ENCODE results near the gene RAB20.

Gene RAB20

DNA sequence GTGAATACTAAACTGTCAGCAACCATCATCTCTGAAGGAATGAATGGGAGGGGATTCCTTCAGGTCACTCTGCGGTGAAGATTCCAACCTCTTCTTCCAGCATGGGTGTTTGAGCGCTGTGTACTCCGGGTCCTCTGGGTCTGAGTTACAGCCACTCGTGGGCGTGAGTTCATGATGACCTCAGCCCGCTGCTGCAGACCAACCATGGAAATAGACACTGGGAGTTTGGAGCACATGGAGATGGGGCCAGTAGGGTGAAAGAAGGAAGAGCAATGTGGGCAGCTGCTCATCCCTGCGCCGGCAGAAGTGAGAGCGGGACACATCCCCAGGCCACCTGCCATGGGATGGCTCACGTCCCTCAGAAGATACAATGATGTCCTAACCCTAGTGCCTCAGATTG lies 16.8 kb upstream of the RAB20 start:
- H3K4me3 ChIP-seq (IDR thresholded peaks at IDR 0.05; ENCODE audit: insufficient read depth, low read depth, low read length), result no peak overlapping the region
- no peak overlapping the region for H3K4me2 ChIP-seq
- no peaks in the 10 kb centered on the region for H3K4me1 ChIP-seq (ENCODE audit: low read depth, poor library complexity, severe bottlenecking)
- no peak for TF ChIP-seq CTCF (conservative IDR thresholded peaks at IDR 0.05; ENCODE audit: low read depth, low read length)
- H3K9ac ChIP-seq, result no peak overlapping the region
- no peaks in the 10 kb centered on the region for H3K79me2 ChIP-seq (ENCODE audit: insufficient read depth, low read depth)
- H3K27ac ChIP-seq, result no peak overlapping the region
- H3K36me3 ChIP-seq (ENCODE audit: insufficient read depth), result no peaks in the 10 kb centered on the region
- H4K20me1 ChIP-seq (ENCODE audit: insufficient read depth), result no peaks in the 10 kb centered on the region
- no peaks in the 10 kb centered on the region for H3K27me3 ChIP-seq (ENCODE audit: insufficient read depth, low read depth)
- H2AFZ ChIP-seq (ENCODE audit: low read depth), result no peak overlapping the region

DNA sequence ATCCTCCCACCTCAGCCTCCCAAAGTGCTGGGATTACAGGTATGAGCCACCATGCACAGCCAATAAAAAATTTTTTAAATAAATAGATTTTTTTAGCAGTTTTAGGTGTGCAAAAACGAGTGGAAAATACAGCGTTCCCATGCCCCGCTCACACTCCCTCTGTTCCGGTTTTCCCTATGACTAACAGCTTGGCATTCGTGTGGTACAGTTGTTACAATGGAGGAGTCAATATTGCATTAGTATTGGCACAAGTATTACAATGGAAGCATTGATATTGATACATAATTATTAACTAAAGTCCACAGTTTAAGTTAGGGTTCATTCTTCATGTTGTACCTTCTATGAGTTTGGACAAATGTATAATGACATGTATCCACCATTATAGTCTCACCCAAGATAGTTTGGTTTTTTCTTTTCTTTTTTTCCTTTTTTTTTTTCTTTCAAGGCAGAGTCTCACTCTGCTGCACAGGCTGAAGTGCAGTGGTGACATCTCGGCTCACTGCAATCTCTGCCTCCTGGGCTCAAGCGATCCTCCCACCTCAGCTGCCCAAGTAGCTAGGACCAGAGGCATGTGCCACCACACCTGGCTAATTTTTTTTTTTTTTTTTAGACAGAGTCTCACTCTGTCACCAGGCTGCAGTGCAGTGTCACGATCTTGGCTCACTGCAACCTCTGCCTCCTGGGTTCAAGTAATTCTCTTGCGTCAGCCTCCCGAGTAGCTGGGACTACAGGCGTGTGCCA lies 15.4 kb upstream of the RAB20 start:
- no peak overlapping the region for H2AFZ ChIP-seq (ENCODE audit: low read depth)
- TF ChIP-seq CTCF (conservative IDR thresholded peaks at IDR 0.05; ENCODE audit: low read depth, low read length), result no peak
- no peak overlapping the region for H3K4me2 ChIP-seq
- H3K4me1 ChIP-seq (ENCODE audit: low read depth, poor library complexity, severe bottlenecking), result no peaks in the 10 kb centered on the region
- H3K36me3 ChIP-seq (ENCODE audit: insufficient read depth), result no peaks in the 10 kb centered on the region
- no peak overlapping the region for H3K27ac ChIP-seq
- no peaks in the 10 kb centered on the region for H3K27me3 ChIP-seq (ENCODE audit: insufficient read depth, low read depth)
- H3K9ac ChIP-seq, result no peak overlapping the region
- H3K79me2 ChIP-seq (ENCODE audit: insufficient read depth, low read depth), result no peaks in the 10 kb centered on the region
- no peaks in the 10 kb centered on the region for H4K20me1 ChIP-seq (ENCODE audit: insufficient read depth)
- no peak overlapping the region for H3K4me3 ChIP-seq (IDR thresholded peaks at IDR 0.05; ENCODE audit: insufficient read depth, low read depth, low read length)

DNA sequence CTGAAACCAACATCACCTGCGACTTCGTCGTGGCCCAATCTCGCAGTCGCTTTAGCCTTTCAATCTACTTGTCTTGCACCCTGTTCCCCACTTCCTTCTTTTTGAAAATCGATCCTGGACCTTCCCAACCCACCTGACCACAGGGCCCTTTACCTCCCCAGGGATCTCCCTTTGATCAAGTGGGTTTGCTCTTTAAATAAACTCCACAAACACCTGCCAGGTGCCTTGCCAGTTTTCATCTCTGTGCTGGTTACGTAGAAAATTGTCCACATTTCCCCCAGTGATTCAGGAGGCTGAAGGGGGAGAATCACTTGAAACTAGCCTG lies 14.5 kb upstream of the RAB20 start:
- no peaks in the 10 kb centered on the region for H3K27me3 ChIP-seq (ENCODE audit: insufficient read depth, low read depth)
- no peaks in the 10 kb centered on the region for H4K20me1 ChIP-seq (ENCODE audit: insufficient read depth)
- no peak overlapping the region for H3K4me3 ChIP-seq (IDR thresholded peaks at IDR 0.05; ENCODE audit: insufficient read depth, low read depth, low read length)
- no peak overlapping the region for H3K27ac ChIP-seq
- H3K9ac ChIP-seq, result no peak overlapping the region
- H2AFZ ChIP-seq (ENCODE audit: low read depth), result no peak overlapping the region
- no peaks in the 10 kb centered on the region for H3K36me3 ChIP-seq (ENCODE audit: insufficient read depth)
- H3K4me1 ChIP-seq (ENCODE audit: low read depth, poor library complexity, severe bottlenecking), result no peaks in the 10 kb centered on the region
- no peak overlapping the region for H3K4me2 ChIP-seq
- H3K79me2 ChIP-seq (ENCODE audit: insufficient read depth, low read depth), result no peaks in the 10 kb centered on the region
- no peak for TF ChIP-seq CTCF (conservative IDR thresholded peaks at IDR 0.05; ENCODE audit: low read depth, low read length)

DNA sequence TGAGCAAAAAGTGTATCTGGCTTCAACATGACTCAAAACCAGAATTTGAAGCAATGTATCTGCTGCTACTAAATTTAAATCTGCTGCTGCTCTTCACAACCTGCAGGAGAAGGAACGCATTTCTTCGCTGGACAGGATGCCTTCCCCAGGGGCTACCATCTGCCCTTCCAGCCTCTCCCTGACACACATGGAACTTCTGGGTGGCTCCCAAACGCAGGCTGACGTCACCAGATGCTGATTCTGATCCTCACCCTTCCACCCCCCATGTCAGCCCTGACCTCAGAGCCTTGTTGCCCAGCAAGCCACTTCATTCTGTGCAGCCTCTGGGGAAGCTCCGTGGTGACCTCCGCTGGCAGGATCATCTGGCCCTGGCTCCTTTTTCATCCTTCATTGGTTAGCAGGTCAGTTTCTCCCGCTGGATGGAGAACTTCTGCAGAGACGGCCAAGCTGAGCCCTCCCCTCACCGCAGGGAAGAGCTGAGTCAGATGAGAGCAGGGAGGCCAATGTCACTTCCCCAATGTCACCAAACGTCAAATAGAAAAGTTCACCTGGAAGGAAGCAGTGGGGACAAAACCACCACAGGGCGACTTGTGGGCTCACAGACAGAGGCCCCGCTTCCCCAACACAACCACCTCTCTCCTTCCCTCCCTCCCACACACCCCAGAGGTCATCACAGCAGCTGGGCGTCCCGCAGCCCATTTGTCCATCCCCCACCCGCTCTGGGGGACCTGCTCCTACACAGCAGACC lies 14.0 kb upstream of the RAB20 start:
- no peak overlapping the region for H3K4me3 ChIP-seq (IDR thresholded peaks at IDR 0.05; ENCODE audit: insufficient read depth, low read depth, low read length)
- TF ChIP-seq CTCF (conservative IDR thresholded peaks at IDR 0.05; ENCODE audit: low read depth, low read length), result no peak
- H4K20me1 ChIP-seq (ENCODE audit: insufficient read depth), result no peaks in the 10 kb centered on the region
- H3K27me3 ChIP-seq (ENCODE audit: insufficient read depth, low read depth), result no peaks in the 10 kb centered on the region
- no peak overlapping the region for H2AFZ ChIP-seq (ENCODE audit: low read depth)
- no peak overlapping the region for H3K4me2 ChIP-seq
- no peak overlapping the region for H3K9ac ChIP-seq
- no peaks in the 10 kb centered on the region for H3K4me1 ChIP-seq (ENCODE audit: low read depth, poor library complexity, severe bottlenecking)
- H3K79me2 ChIP-seq (ENCODE audit: insufficient read depth, low read depth), result no peaks in the 10 kb centered on the region
- H3K36me3 ChIP-seq (ENCODE audit: insufficient read depth), result no peaks in the 10 kb centered on the region
- no peak overlapping the region for H3K27ac ChIP-seq
